ENCODE measurements around the gene FBXO22. TPM values are rescaled to one million over a fixed set of nuclear protein-coding genes. Genes with fewer than 3 reads are reported as not detected.
"Not testable (repeated sequence)": the region's sequence is repeated elsewhere in the genome, so short reads cannot be mapped to it uniquely, and the experiment has no call there.

The FBXO22 gene
- total and polyA plus RNA-seq, 2 donors (not counting 1 experiment from before 2014, with no cell fraction given), result 27.0 to 75.6 TPM

- H3K4me3 ChIP-seq (replicated peaks in 1 of 4; ENCODE audit: control extremely low read depth in 1 of 4, insufficient read depth in 1 of 4, low read depth in 3 of 4, low read length in 4 of 4), result no peak overlapping the region
- H3K9me3 ChIP-seq (ENCODE audit: control insufficient read depth, insufficient read depth, low read depth, low read length), result no peaks in the 10 kb centered on the region
- no peak for DNase-seq (ENCODE audit: low read depth in 2 of 2)
- no peaks in the 10 kb centered on the region for H4K20me1 ChIP-seq (ENCODE audit: control insufficient read depth, extremely low read depth, insufficient read depth, low read length)
- TF ChIP-seq EZH2 (IDR thresholded peaks at IDR 0.05; ENCODE audit: low read length, missing control alignments) (no peak), CTCF (conservative IDR thresholded peaks at IDR 0.05 in 1 of 2, IDR thresholded peaks at IDR 0.05 in 1 of 2; ENCODE audit: low read depth in 1 of 2, low read length in 2 of 2) (no peak)
- no peak overlapping the region for H3K27ac ChIP-seq (ENCODE audit: insufficient read depth, low read length)
- H3K79me2 ChIP-seq (ENCODE audit: control insufficient read depth, insufficient read depth, low read length), result no peaks in the 10 kb centered on the region
- H3K36me3 ChIP-seq (ENCODE audit: control insufficient read depth, insufficient read depth, low read length), result no peaks in the 10 kb centered on the region
- no peaks in the 10 kb centered on the region for H3K27me3 ChIP-seq (ENCODE audit: control insufficient read depth, insufficient read depth, low read length)
- H3K4me1 ChIP-seq (ENCODE audit: control insufficient read depth, extremely low read depth, insufficient read depth, low read length), result no peaks in the 10 kb centered on the region
- no peak overlapping the region for H3K9ac ChIP-seq (ENCODE audit: insufficient read depth, low read length)
- H2AFZ ChIP-seq (ENCODE audit: low read length), result no peak overlapping the region
- H3K4me2 ChIP-seq (ENCODE audit: extremely low read depth, insufficient read depth, low read length), result no peak overlapping the region
Observed at GRCh38 chr15:75981149-75981815, 77.6 kb downstream of the FBXO22 start.

- no peak overlapping the region for H3K9ac ChIP-seq (ENCODE audit: insufficient read depth, low read length)
- H3K36me3 ChIP-seq (ENCODE audit: control insufficient read depth, insufficient read depth, low read length), result no peaks in the 10 kb centered on the region
- TF ChIP-seq CTCF (conservative IDR thresholded peaks at IDR 0.05 in 1 of 2, IDR thresholded peaks at IDR 0.05 in 1 of 2; ENCODE audit: low read depth in 1 of 2, low read length in 2 of 2) (no peak), EZH2 (IDR thresholded peaks at IDR 0.05; ENCODE audit: low read length, missing control alignments) (no peak)
- H3K27ac ChIP-seq (ENCODE audit: insufficient read depth, low read length), result no peak overlapping the region
- H3K27me3 ChIP-seq (ENCODE audit: control insufficient read depth, insufficient read depth, low read length), result no peaks in the 10 kb centered on the region
- H3K79me2 ChIP-seq (ENCODE audit: control insufficient read depth, insufficient read depth, low read length), result no peaks in the 10 kb centered on the region
- no peak for DNase-seq (ENCODE audit: low read depth in 2 of 2)
- H3K4me3 ChIP-seq (replicated peaks in 1 of 4; ENCODE audit: control extremely low read depth in 1 of 4, insufficient read depth in 1 of 4, low read depth in 3 of 4, low read length in 4 of 4), result no peak overlapping the region
- no peaks in the 10 kb centered on the region for H4K20me1 ChIP-seq (ENCODE audit: control insufficient read depth, extremely low read depth, insufficient read depth, low read length)
- no peaks in the 10 kb centered on the region for H3K9me3 ChIP-seq (ENCODE audit: control insufficient read depth, insufficient read depth, low read depth, low read length)
- H3K4me1 ChIP-seq (ENCODE audit: control insufficient read depth, extremely low read depth, insufficient read depth, low read length), result no peaks in the 10 kb centered on the region
- H2AFZ ChIP-seq (ENCODE audit: low read length), result no peak overlapping the region
- no peak overlapping the region for H3K4me2 ChIP-seq (ENCODE audit: extremely low read depth, insufficient read depth, low read length)
Observed at GRCh38 chr15:75982468-75982867, 78.8 kb downstream of the FBXO22 start.

GRCh38 chr15:75984706-75985105 lies 81.0 kb downstream of the FBXO22 start:
- H3K79me2 ChIP-seq (ENCODE audit: control insufficient read depth, insufficient read depth, low read length); H3K36me3 ChIP-seq (ENCODE audit: control insufficient read depth, insufficient read depth, low read length); H3K9me3 ChIP-seq (ENCODE audit: control insufficient read depth, insufficient read depth, low read depth, low read length); H3K4me1 ChIP-seq (ENCODE audit: control insufficient read depth, extremely low read depth, insufficient read depth, low read length); H3K4me2 ChIP-seq (ENCODE audit: extremely low read depth, insufficient read depth, low read length); H4K20me1 ChIP-seq (ENCODE audit: control insufficient read depth, extremely low read depth, insufficient read depth, low read length); H3K4me3 ChIP-seq (replicated peaks in 1 of 4; ENCODE audit: control extremely low read depth in 1 of 4, insufficient read depth in 1 of 4, low read depth in 3 of 4, low read length in 4 of 4); H3K9ac ChIP-seq (ENCODE audit: insufficient read depth, low read length); H3K27me3 ChIP-seq (ENCODE audit: control insufficient read depth, insufficient read depth, low read length); DNase-seq (ENCODE audit: low read depth in 2 of 2); H3K27ac ChIP-seq (ENCODE audit: insufficient read depth, low read length); H2AFZ ChIP-seq (ENCODE audit: low read length): not testable (repeated sequence)
